Right kidney (tissue), 1 donor: ENCODE results near the gene KLF15.

Experiments
- DNase-seq: peaks from one replicate; pipeline ENCODE4 v3.0.0-alpha.2; 2016

KLF15 gene

GRCh38 chr3:126361211-126361610, 4.0 kb upstream of the KLF15 start:
- DNase-seq = no peak

GRCh38 chr3:126360714-126361060, 3.5 kb upstream of the KLF15 start:
- no peak for DNase-seq

- DNase-seq = no peak
These were observed 3.0 kb upstream of the KLF15 start for GRCh38 chr3:126360046-126360713.

GRCh38 chr3:126358816-126359181, 1.6 kb upstream of the KLF15 start:
- no peak for DNase-seq

- no peak for DNase-seq
These were observed 1.0 kb upstream of the KLF15 start for GRCh38 chr3:126358038-126358815.

- DNase-seq = peak; percentile 60
These were observed 589 bp downstream of the KLF15 start for GRCh38 chr3:126356373-126357264.

GRCh38 chr3:126355777-126356372, 1.3 kb downstream of the KLF15 start:
- peak; percentile 78 for DNase-seq

- DNase-seq = no peak
These were observed 2.0 kb downstream of the KLF15 start for GRCh38 chr3:126355251-126355650.

GRCh38 chr3:126354776-126355175, 2.4 kb downstream of the KLF15 start:
- no peak for DNase-seq

- DNase-seq = no peak
These were observed 3.4 kb downstream of the KLF15 start for GRCh38 chr3:126353694-126354321.

- DNase-seq = no peak
These were observed 4.4 kb downstream of the KLF15 start for GRCh38 chr3:126352476-126353454.

GRCh38 chr3:126351771-126352475, 5.3 kb downstream of the KLF15 start:
- DNase-seq = no peak

GRCh38 chr3:126351086-126351770, 6.0 kb downstream of the KLF15 start:
- no peak for DNase-seq

GRCh38 chr3:126350502-126351085, 6.6 kb downstream of the KLF15 start:
- no peak for DNase-seq

- no peak for DNase-seq
These were observed 7.4 kb downstream of the KLF15 start for GRCh38 chr3:126349611-126350501.

- no peak for DNase-seq
These were observed 8.1 kb downstream of the KLF15 start for GRCh38 chr3:126349071-126349470.

GRCh38 chr3:126348308-126348920, 8.8 kb downstream of the KLF15 start:
- no peak for DNase-seq
